Loucy (cell line): Measurements from ENCODE around the gene TUBB4B.

Experiments
- EZH2phosphoT487 ChIP-seq: fragments of 200-600 bp; IDR thresholded peaks from 2 replicates; pipeline ENCODE4 v1.6.1; 2018; ENCODE audit warnings: antibody characterized with exemption, mild to moderate bottlenecking, moderate library complexity, borderline replicate concordance
- TF ChIP-seq, protein P1 (sequence below): fragments of 200-600 bp; sonication (generic); conservative IDR thresholded peaks from 2 replicates; pipeline ENCODE4 v1.5.1; 2014; ENCODE audit warnings: mild to moderate bottlenecking, antibody characterized with exemption, low read length

DNA sequence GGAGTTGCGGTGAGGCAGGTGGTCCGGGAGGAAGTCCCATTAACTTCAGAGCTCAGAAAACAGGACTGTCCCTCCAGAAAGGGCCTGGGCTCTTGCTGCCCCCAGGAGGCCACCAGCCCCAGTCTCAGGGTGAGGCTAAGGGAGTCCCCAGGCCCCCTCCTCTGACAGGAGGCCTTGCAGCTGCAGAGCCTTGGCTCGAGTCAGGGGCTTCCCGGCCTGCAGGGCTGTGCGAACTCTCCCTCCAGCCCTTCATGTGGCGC lies 6.8 kb downstream of the TUBB4B start:
- TF ChIP-seq, protein P1, sequence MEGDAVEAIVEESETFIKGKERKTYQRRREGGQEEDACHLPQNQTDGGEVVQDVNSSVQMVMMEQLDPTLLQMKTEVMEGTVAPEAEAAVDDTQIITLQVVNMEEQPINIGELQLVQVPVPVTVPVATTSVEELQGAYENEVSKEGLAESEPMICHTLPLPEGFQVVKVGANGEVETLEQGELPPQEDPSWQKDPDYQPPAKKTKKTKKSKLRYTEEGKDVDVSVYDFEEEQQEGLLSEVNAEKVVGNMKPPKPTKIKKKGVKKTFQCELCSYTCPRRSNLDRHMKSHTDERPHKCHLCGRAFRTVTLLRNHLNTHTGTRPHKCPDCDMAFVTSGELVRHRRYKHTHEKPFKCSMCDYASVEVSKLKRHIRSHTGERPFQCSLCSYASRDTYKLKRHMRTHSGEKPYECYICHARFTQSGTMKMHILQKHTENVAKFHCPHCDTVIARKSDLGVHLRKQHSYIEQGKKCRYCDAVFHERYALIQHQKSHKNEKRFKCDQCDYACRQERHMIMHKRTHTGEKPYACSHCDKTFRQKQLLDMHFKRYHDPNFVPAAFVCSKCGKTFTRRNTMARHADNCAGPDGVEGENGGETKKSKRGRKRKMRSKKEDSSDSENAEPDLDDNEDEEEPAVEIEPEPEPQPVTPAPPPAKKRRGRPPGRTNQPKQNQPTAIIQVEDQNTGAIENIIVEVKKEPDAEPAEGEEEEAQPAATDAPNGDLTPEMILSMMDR = no peak
- TF ChIP-seq EZH2phosphoT487 = no peak
